Middle frontal gyrus (tissue), 1 donor: ENCODE measurements around the gene NTRK3.

ENCODE experiments used
- DNase-seq: peaks from one replicate; pipeline ENCODE4 v3.0.0-alpha.2; 2015; ENCODE audit warnings: low spot score; ENCODE audit errors: extremely low spot score

The NTRK3 gene

GRCh38 chr15:88006146-88006545 is 250.4 kb downstream of the NTRK3 start:
- DNase-seq: no peak

GRCh38 chr15:88004399-88004798 is 252.1 kb downstream of the NTRK3 start:
- no peak for DNase-seq

- no peak for DNase-seq
Observed at GRCh38 chr15:88003541-88004327, 252.8 kb downstream of the NTRK3 start.

DNA sequence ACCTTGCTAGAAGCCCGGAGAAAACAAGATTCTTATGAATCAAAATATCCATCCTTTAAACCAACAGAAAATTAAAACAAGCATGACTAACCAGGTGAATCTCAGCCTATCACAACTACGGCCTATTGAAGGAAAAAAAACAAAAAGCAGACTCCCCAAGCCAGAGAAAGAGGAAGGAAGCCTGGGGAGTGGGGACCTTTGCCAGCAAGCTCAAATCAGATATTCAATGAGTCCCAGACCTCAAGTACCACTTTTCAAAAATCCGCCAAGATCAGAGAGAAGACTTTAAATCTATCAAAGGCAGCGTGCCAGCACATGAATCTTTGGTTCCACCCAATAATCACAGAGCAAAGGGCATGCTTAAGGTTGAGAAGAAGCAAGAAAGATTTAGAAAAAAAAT is 253.8 kb downstream of the NTRK3 start:
- DNase-seq: no peak

DNA sequence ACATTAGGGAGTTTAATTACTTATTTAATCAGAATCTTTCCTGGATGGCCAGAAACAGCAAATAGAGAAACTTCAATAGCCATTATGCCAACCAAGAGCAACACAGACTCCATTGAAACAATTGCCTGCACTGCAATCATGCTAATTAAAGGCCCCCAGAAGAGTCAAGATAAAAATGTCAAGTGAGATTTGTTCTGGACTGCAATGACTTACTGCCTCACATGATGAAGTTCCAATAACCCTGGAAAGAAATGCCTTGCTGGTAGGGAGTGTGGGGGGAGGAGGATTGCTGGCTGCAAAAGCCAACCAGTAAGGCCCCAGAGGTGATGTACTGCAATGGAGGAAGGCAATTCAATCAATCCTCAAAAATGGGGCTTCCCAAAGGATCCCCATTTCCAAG is 257.9 kb downstream of the NTRK3 start:
- no peak for DNase-seq

- DNase-seq: no peak
Observed at GRCh38 chr15:87986776-87987175, 269.8 kb downstream of the NTRK3 start.

GRCh38 chr15:87985451-87985850 is 271.1 kb downstream of the NTRK3 start:
- no peak for DNase-seq

GRCh38 chr15:87981969-87982368 is 274.6 kb downstream of the NTRK3 start:
- DNase-seq: no peak

- no peak for DNase-seq
Observed at GRCh38 chr15:87977907-87978306, 278.6 kb downstream of the NTRK3 start.

DNA sequence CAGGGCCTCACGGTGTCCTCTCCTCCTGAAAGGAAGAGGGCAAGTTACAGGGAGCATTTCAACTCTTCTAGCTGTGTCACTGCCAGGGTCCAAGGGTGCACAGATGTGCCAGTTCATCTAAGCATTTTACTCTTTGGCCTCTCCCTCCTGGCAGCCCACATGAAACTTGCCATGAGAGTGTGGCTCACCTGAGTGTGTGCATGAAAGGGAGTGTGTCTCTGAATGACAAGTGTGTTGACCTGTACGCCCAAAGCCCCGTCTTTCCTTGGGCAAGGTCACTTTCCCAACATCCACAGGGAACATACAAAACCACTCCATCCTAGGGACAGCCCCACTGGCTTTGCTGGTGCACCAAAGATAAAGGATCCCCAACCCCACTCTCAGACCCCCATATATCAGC is 280.0 kb downstream of the NTRK3 start:
- no peak for DNase-seq

- DNase-seq: no peak
Observed at GRCh38 chr15:87973501-87974215, 282.9 kb downstream of the NTRK3 start.

GRCh38 chr15:87971076-87971475 is 285.5 kb downstream of the NTRK3 start:
- no peak for DNase-seq

DNA sequence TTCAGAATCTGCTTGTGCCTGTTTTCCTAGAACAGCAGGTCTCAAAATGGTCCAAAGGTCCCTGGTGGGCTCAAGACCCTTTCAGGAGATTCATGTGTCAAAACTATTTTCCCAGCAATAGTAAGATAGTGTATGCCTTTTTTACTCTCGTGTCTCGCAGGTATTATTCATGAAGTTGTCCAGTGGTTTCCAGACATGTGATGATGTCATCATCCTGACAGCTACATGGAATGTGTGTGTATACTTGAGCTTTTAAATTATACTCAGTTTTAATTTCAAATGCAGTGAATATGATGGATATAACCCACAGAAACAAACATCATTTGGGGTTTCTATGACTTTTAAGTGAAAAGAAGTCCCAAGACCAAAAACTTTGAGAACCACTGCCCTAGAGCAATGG is 288.6 kb downstream of the NTRK3 start:
- no peak for DNase-seq

GRCh38 chr15:87965304-87965703 is 291.2 kb downstream of the NTRK3 start:
- DNase-seq: no peak

- DNase-seq: no peak
Observed at GRCh38 chr15:87962428-87962827, 294.1 kb downstream of the NTRK3 start.

DNA sequence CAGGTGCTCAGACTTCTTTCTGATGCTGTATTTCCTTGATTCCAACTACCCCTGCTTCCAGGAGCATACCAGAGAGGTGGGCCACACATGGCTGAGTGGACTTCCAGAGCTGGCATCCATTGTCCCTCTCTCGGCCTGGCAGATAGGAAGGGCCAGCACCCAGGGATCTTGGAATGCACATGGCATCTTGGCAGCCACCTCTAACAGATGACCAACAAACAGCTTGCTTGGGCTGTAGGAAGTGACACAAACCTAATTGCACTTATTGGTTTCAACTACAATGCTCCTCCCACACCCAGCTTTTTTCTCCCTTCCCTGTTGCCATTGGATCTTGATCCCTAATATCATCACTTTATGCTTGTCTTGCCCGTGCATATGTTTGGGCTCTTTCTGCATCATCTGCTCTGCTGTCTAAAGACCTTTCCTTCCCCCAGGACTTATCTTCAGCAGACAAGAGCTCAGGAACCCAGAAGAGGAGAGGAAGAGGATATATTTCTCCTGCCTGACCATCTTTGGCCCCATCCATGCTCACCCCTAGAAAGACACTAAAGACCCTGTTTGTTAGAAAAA is 294.6 kb downstream of the NTRK3 start:
- DNase-seq: no peak

GRCh38 chr15:87959662-87960061 is 296.9 kb downstream of the NTRK3 start:
- no peak for DNase-seq

DNA sequence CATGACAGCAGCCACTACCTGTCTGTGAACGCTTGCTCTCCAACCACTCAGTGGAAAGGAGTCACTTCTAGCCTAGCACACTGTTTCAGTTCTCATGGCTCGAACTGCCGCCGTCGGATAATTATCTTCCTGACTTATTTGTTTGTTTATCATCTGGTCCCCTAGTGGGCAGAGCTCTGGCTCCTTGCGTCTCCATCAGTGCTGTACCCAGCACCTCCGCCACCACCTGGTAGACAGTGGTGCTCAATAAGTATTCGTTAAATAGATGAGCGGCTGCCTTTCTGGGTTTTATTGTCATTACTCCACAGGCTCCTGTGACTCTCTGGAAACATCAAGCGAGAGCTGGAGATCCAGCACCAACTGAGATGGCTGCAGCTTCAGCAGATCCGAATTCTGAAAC is 297.5 kb downstream of the NTRK3 start:
- DNase-seq: no peak

GRCh38 chr15:87955284-87955909 is 301.1 kb downstream of the NTRK3 start:
- no peak for DNase-seq

- DNase-seq: no peak
Observed at GRCh38 chr15:87954793-87955192, 301.7 kb downstream of the NTRK3 start.

- no peak for DNase-seq
Observed at GRCh38 chr15:87952736-87953287, 303.7 kb downstream of the NTRK3 start.
